Mesothelial cell of epicardium (in vitro differentiated cells): Measurements from ENCODE around the gene PLA2G12B. TPM values are rescaled to one million over a fixed set of nuclear protein-coding genes. Genes with fewer than 3 reads are reported as not detected.

ENCODE experiments used
- DNase-seq, 2 experiments: peaks; one replicate each; pipeline ENCODE4 v3.0.0; 2021; ENCODE audit warnings: low spot score in 2 of 2; ENCODE audit not compliant: unreplicated experiment in 2 of 2
- H3K27ac Mint-ChIP-seq: 2 replicates; pipeline ENCODE4 v1.8.0; 2021; ENCODE audit warnings: mixed read lengths
- H3K27me3 Mint-ChIP-seq: 2 replicates; pipeline ENCODE4 v1.8.0; 2021; ENCODE audit warnings: low read depth, mixed read lengths
- H3K36me3 Mint-ChIP-seq: 2 replicates; pipeline ENCODE4 v1.8.0; 2021; ENCODE audit warnings: mixed read lengths
- H3K4me1 Mint-ChIP-seq: 2 replicates; pipeline ENCODE4 v1.8.0; 2021; ENCODE audit warnings: mixed read lengths
- H3K4me3 Mint-ChIP-seq: 2 replicates; pipeline ENCODE4 v1.8.0; 2021; ENCODE audit warnings: mild to moderate bottlenecking, moderate library complexity, mixed read lengths
- H3K9me3 Mint-ChIP-seq: 2 replicates; pipeline ENCODE4 v1.8.0; 2021; ENCODE audit warnings: mixed read lengths
- CTCF ChIP-seq: fragments of 200-600 bp; sonication (generic); IDR thresholded peaks from one replicate; pipeline ENCODE4 v1.5.0; 2021; ENCODE audit warnings: antibody characterized with exemption; ENCODE audit not compliant: unreplicated experiment
- total RNA-seq: library from RNA; stranded (reverse); gene quantifications from 3 replicates; pipeline ENCODE4 v1.2.1, GENCODE V29; 2021

PLA2G12B gene
- total RNA-seq, 1 donor from 2014 or later, result not detected

GRCh38 chr10:72956001-72956400 is 1.4 kb upstream of the PLA2G12B start:
- Mint-ChIP-seq H3K9me3 (no peaks in the 10 kb centered on the region), H3K27ac (no peak overlapping the region), H3K4me3 (no peak overlapping the region), H3K4me1 (no peaks in the 10 kb centered on the region), H3K36me3 (no peaks in the 10 kb centered on the region), H3K27me3 (no peaks in the 10 kb centered on the region)
- no peak for DNase-seq
- no peak for TF ChIP-seq CTCF

- Mint-ChIP-seq H3K36me3 (no peaks in the 10 kb centered on the region), H3K27ac (no peak overlapping the region), H3K4me1 (no peaks in the 10 kb centered on the region), H3K4me3 (no peak overlapping the region), H3K9me3 (no peaks in the 10 kb centered on the region), H3K27me3 (no peaks in the 10 kb centered on the region)
- no peak for TF ChIP-seq CTCF
- no peak for DNase-seq
Observed at GRCh38 chr10:72954230-72954595, 393 bp downstream of the PLA2G12B start.

- TF ChIP-seq CTCF, result no peak
- Mint-ChIP-seq H3K4me1 (no peaks in the 10 kb centered on the region), H3K27ac (no peak overlapping the region), H3K4me3 (no peak overlapping the region), H3K27me3 (no peaks in the 10 kb centered on the region), H3K9me3 (no peaks in the 10 kb centered on the region), H3K36me3 (no peaks in the 10 kb centered on the region)
- DNase-seq, result no peak
Observed at GRCh38 chr10:72953687-72954086, 919 bp downstream of the PLA2G12B start.

GRCh38 chr10:72952642-72953158 is 1.9 kb downstream of the PLA2G12B start:
- Mint-ChIP-seq H3K4me3 (no peak overlapping the region), H3K9me3 (no peaks in the 10 kb centered on the region), H3K36me3 (no peaks in the 10 kb centered on the region), H3K27me3 (no peaks in the 10 kb centered on the region), H3K4me1 (no peaks in the 10 kb centered on the region), H3K27ac (no peak overlapping the region)
- no peak for DNase-seq
- no peak for TF ChIP-seq CTCF

GRCh38 chr10:72952189-72952588 is 2.4 kb downstream of the PLA2G12B start:
- no peaks in the 10 kb centered on the region for H3K27me3 Mint-ChIP-seq
- no peaks in the 10 kb centered on the region for H3K9me3 Mint-ChIP-seq

More at GRCh38 chr10:72952189-72952588, 2.4 kb downstream of the PLA2G12B start:
- no peaks in the 10 kb centered on the region for H3K36me3 Mint-ChIP-seq
- no peak for DNase-seq
- H3K4me1 Mint-ChIP-seq, result no peaks in the 10 kb centered on the region
- H3K4me3 Mint-ChIP-seq, result no peak overlapping the region
- TF ChIP-seq CTCF, result no peak
- H3K27ac Mint-ChIP-seq, result no peak overlapping the region
